Measurements from ENCODE around the gene SPTBN1.

SPTBN1 gene

DNA sequence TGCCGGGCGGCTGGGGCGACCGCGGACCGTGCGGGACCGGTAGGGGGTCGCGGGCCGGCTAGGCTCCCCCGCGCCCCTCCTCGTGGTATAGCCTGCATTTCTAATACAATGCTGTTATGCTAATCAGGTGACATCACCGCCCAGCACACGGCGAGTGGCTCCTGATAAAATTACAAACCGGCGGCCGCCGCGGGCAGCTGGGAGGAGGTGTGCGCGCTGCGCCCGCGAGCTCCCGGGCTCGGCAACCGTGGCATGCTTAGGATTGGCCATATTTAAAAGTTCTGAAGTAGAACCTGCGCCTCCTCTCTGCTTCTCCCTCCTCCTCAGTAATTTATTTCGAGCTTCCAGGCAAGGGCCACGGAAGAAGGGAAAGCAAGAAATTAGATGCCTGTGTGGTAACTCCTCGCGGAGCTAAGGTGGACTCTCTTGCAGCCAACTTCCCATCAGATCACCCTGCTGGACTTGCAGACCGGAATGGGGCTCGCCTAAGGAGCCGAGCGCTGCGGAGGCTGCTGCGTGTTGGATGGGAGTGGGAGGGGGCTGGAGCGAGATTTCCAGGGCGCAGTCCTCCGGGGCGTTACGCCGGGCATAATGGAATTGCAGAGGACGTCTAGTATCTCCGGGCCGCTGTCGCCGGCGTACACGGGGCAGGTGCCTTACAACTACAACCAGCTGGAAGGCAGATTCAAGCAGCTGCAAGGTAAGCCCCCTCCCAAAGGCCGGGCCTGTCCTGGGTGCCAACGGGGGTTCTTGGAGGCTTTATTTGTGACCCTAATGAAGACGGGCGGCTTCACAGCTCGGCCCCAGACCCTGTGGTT lies 102.3 kb downstream of the SPTBN1 start:
- DNase-seq = peak; percentile 62

DNA sequence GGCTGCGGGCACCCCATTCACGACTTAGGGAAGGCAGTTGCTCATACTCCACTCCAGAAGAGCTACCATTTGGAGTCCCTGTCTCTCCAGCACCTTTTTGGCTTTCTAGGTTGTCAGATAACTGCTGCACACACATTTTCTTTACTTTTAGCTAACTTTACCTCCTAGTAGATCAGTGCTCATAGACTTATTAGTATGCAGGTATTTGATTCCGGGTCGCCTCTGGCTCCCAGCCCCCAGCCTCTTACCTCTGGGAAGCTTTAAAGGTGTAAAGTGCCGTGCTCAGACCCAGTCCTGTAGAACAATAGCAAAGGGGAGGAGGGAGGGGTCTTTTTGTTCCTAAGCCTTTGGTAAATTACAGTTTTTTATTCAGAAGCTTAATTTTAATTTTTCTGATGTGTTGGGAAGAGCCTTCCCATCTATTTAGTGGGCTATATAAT lies 102.9 kb downstream of the SPTBN1 start:
- no peak for DNase-seq

DNA sequence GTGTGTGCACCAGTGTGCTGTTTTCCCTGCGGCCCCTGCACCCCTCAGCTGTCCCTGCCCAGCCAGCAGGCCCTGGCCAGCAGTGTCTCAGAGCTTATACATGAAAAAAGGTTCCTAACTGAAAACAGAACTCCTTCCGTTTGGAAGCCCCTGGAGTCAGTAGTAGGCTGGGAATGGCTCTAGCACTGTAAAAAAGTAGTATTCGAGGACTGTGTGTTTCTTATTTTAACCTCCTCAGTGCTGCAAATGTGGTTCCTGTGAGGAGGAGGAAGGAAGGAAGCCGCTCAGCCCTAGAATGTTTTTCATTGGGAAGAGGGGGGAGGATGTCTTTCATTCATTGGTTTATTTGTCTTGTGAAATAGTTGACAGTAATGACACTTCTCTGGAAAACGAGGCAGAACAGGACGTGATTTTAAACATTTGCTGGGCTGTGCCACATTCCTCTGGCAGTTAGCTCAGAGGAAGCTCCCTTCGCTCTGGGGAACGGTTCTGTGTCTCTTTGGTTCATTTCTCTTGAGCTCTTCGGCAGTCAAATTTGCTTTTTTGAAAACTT lies 103.5 kb downstream of the SPTBN1 start:
- no peak for DNase-seq

DNA sequence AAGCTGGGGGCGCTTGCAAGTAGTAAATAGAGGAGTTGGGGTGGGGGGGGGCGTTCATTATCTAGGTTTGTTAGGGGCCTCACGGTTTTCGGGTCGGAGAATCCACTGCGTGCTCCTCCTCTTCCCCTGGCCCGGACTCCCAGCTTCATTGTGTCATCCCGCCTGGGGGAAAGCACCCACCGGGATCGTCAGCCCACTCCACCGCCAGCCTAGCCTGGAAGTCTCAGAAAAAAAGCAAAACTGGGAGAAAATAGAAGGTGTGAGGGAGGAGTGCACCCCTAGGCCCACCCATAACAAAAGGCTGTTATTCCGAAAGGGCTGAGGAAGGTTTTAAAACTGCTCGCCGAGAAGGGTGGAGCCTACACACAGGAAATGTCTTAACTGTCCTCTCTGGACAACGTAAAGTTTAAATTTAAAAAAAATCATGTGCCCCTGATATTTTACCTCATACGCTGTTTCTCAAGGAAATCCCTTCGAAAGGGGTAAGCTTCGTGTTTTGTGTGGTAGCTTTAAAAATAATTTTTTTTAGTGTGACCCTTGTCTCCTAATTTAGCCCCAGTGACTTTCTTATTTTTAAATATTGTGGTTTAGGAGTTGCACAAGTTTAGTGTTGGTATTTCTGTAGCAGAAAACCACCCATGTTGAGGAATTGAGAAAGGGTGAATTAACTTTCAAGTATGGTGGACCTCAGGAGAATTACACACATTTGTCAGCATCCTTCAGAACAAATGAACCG lies 104.2 kb downstream of the SPTBN1 start:
- no peak for DNase-seq

GRCh38 chr2:54561010-54561409 lies 104.9 kb downstream of the SPTBN1 start:
- DNase-seq = no peak

GRCh38 chr2:54564439-54564838 lies 108.3 kb downstream of the SPTBN1 start:
- no peak for DNase-seq

DNA sequence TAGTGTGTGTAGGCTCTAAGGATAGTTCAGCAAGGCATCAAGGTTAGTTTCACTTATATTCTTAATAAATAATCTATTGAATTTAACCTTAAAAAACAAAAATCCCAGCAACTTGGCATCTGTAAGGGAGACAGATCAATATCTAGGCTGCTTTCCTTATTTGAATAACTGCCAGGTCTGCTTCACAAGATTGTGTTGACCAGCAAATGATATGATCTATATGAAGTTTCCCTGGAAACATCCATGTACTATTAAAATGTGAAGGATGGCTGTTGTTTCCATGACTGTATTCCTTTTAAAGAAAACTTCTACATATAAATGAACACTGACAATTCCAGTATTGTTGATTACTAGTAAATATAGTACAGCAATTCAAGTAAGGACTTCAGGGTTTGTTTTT lies 109.4 kb downstream of the SPTBN1 start:
- no peak for DNase-seq

- DNase-seq = no peak
These were observed 110.8 kb downstream of the SPTBN1 start for GRCh38 chr2:54566896-54567295.

DNA sequence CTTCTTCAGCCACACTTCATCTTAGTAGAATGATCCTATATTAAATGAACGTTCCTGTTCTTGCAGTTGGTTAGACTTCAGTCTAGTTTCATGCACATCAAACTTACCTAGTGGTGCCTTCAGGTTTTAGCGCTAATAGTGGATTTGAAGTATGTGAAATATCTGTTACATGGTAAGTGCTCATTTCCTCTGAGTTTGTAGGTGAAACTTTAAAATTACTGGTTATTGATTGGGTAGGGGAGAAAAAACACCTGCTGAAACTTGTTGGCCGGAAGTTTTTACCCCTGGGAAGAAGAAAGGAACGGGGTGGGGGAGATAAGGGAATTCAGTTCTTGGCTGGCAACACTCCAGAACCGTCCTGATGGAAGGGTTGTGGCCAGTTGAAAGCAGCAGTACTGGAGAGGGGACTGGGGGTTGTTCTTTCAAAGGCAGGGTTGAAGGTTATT lies 112.8 kb downstream of the SPTBN1 start:
- no peak for DNase-seq

DNA sequence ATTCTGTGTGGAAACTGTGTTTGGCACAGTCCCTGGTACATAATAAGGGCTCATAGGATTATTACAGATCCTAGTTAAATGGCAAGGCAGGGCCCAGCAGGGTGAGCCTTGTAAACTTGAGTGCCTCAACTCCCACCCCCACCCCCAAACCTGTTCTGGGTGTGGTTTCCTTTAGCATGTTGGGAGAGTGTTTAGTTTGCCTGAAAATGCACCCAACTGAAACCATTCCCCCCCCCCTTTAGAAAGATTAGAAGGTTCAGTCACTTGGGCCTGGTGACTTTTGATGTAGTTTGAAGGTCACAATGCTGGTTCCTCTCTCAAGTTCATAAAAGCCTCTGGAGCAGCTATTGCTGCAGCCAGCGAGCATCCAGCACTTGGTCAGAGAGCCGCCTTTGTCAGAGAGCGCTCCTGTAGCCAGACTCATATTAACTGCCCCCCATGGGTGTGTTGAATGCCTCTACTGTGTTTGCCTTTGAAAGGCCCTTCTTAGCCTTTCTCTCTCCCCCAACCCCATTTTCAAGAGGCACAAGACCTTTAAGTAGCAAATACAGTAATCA lies 113.7 kb downstream of the SPTBN1 start:
- DNase-seq = no peak

DNA sequence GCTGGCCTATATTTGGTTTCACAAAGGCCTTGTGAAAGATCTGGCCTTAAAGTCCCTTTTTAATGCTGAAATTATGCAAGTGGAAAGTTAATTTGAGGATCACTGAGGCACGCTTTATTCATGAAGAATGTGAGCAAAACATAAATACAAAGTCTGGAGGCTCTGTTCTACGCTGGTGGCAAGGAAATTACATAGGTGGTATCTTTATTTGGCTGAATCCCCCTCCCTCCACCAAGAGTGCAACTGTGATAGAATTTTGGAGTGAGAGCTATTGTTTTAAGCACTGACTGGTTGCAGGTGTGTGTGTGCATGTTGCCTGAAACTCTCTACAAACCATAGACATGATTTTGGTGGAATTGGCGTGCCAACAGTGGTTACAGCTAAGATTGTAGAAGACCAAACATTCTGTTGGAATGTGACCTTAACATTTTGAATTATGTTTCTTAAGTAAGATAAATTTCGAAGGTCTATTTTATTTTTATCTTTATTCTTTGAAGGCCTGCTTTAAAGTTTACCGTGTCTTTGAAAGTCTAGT lies 114.3 kb downstream of the SPTBN1 start:
- DNase-seq = no peak

DNA sequence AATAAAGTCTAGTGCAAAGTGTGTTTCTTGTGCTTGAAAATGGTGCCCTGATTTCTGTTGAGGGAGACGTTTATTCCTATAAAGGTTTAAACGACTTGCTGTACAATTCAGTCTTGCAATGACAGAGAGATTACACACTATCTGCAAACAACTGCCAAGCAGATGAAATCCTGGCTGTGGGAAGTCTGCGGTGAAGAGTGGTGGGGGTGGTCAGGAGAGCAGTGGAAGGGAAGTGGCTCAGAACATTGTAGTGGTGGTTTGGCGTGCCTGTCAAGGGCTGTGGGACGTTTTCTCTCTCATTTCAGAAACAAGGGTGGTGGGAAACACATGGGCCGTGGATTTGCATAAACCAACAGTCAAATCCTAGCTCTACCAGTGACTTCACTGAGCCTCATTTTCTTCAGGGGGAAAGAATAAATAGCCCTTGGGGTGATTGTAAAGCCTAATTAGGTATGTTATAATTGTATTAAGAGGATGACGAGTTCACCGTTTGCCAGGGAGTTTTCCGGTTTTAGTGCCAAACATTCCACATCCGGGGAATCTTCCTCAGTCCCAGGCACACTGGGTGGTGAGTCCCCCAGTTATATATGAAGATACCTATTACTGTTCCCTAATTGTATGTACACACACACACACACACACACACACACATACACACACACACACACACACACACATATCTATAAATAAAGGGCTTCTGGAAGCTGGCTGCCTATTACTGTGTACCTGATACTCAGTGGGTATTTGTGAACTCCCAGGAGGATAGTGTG lies 115.0 kb downstream of the SPTBN1 start:
- DNase-seq = peak; percentile 45

DNA sequence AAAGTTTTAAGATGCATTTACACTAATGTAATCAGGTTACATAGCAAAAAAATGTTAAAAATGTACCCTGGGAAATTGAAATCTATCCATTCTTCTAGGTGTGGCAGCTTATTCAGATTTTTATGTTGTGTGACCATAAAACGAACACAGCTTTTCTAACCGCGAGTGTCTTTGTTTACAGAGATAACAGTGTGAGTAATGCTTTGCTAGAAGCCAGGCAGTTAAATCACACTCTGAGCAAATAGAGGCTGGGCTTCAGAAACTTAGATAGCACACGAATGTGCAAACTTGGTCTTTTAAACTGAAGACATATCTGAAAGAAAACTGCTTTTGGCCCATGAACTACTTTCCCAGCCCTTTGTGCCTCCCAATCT lies 116.1 kb downstream of the SPTBN1 start:
- DNase-seq = peak; percentile 54

GRCh38 chr2:54572636-54573536 lies 116.8 kb downstream of the SPTBN1 start:
- no peak for DNase-seq

DNA sequence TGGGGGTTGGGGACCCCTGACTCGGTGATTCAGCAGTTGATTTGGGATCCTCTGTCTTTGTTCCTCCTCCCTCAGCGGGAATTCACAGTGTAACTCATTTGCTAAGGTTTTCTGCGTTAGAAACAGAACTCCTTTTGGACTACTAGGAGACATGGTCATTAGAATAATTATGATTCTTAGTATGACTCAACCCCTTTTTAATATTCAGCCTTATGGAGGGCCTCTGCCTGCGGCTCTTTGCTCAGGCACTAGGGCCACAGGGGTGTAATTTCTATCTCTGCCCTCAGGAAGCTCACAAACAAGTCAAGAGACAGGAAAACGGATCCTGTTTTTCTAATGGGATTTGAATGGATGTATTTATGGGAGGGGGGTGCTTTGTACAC lies 117.4 kb downstream of the SPTBN1 start:
- no peak for DNase-seq

- no peak for DNase-seq
These were observed 118.2 kb downstream of the SPTBN1 start for GRCh38 chr2:54574107-54574859.

DNA sequence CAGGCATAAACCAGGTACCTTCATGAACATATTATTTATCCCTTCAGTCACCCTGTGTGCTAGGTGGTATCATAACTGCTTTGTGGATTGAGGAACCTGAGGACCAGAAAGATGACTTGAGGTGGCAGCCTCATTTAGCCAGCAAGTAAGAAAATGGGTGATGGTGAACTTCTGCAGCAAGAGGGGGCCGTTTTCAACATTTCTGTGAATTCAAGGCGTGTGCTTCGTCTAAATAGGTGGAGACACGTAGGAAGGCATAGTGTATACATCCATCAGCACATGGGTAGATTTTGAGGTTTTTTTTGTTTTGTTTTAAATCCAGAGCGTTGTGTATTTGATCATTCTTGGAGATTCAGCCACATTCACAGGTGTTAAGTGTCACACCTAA lies 118.7 kb downstream of the SPTBN1 start:
- DNase-seq = no peak

- DNase-seq = no peak
These were observed 119.3 kb downstream of the SPTBN1 start for GRCh38 chr2:54575379-54575888.

DNA sequence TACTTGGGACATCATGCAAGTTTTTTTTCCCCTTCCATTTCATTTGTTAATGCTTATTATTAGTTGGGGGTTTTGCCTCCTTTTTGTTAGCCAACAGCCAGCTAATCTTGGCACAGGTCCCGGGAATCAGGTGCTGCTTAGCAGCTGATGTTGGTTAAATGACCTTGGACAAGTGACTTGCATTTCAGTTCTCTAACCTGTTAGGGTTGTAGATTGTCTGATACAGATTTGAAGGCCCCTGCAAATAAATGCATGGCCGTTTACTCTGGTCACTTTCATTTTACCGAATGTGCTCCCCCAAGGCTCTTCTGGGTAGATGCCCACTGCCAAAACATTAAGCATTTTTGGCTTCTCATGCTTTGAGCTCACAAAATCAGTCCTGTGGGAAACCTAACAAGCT lies 120.9 kb downstream of the SPTBN1 start:
- DNase-seq = peak; percentile 63

GRCh38 chr2:54577944-54578647 lies 122.0 kb downstream of the SPTBN1 start:
- no peak for DNase-seq
